Mammary microvascular endothelial cell (primary cell): ENCODE measurements around the gene NELL1. TPM values are rescaled to one million over a fixed set of nuclear protein-coding genes. Genes with fewer than 3 reads are reported as not detected.

ENCODE experiments used
- total RNA-seq: library from RNA; depleted of rRNA; stranded (reverse); fragments of >200 nt; gene quantifications from 2 replicates; pipeline ENCODE4 v1.2.3, GENCODE V29; 2015

NELL1 gene
- not detected in 2 replicates for total RNA-seq

GRCh38 chr11:20668844-20669819, at the start of gene NELL1:
Gene NELL1, plus strand, starts transcription at chr11:20669586.

Other genes with a start within 250 kb of the NELL1 start
- not detected in 2 replicates for gene SLC6A5, start 70.0 kb upstream of the NELL1 start, total RNA-seq